ENCODE results near the gene BACH2. TPM values are rescaled to one million over a fixed set of nuclear protein-coding genes. Genes with fewer than 3 reads are reported as not detected.
"Not testable (repeated sequence)": the region's sequence is repeated elsewhere in the genome, so short reads cannot be mapped to it uniquely, and the experiment has no call there.

The BACH2 gene
- total and polyA plus RNA-seq, 2 experiments from 2014 or later, result 5.4 to 5.6 TPM

- no peak for DNase-seq (ENCODE audit: low read depth in 1 of 2, low spot score in 1 of 2)
- H3K9me3 ChIP-seq (ENCODE audit: low read depth), result no peaks in the 10 kb centered on the region
- no peak overlapping the region for H3K27ac ChIP-seq
- TF ChIP-seq CTCF (IDR thresholded peaks at IDR 0.05; ENCODE audit: low read depth, low read length), result no peak
- H3K4me3 ChIP-seq, result no peak overlapping the region
- no peaks in the 10 kb centered on the region for H3K36me3 ChIP-seq
- no peaks in the 10 kb centered on the region for H3K4me1 ChIP-seq (ENCODE audit: low read depth)
- H3K27me3 ChIP-seq, result no peaks in the 10 kb centered on the region
These were observed 261.5 kb downstream of the BACH2 start for GRCh38 chr6:90035047-90035723.

GRCh38 chr6:90033746-90034271, 262.8 kb downstream of the BACH2 start:
- no peaks in the 10 kb centered on the region for H3K4me1 ChIP-seq (ENCODE audit: low read depth)
- no peak for TF ChIP-seq CTCF (IDR thresholded peaks at IDR 0.05; ENCODE audit: low read depth, low read length)
- H3K27ac ChIP-seq, result no peak overlapping the region
- no peaks in the 10 kb centered on the region for H3K36me3 ChIP-seq
- H3K27me3 ChIP-seq, result no peaks in the 10 kb centered on the region
- H3K9me3 ChIP-seq (ENCODE audit: low read depth), result no peaks in the 10 kb centered on the region
- no peak for DNase-seq (ENCODE audit: low read depth in 1 of 2, low spot score in 1 of 2)
- H3K4me3 ChIP-seq, result no peak overlapping the region

- not testable (repeated sequence) for H3K27ac ChIP-seq; H3K4me1 ChIP-seq (ENCODE audit: low read depth); H3K4me3 ChIP-seq; H3K36me3 ChIP-seq; DNase-seq (ENCODE audit: low read depth in 1 of 2, low spot score in 1 of 2); H3K27me3 ChIP-seq; H3K9me3 ChIP-seq (ENCODE audit: low read depth)
These were observed 264.0 kb downstream of the BACH2 start for GRCh38 chr6:90032489-90033212.

GRCh38 chr6:90028995-90029635, 267.5 kb downstream of the BACH2 start:
- Histone ChIP-seq H3K27me3 (no peaks in the 10 kb centered on the region), H3K4me3 (no peak overlapping the region), H3K4me1 (ENCODE audit: low read depth) (no peaks in the 10 kb centered on the region), H3K9me3 (ENCODE audit: low read depth) (no peaks in the 10 kb centered on the region), H3K27ac (no peak overlapping the region), H3K36me3 (no peaks in the 10 kb centered on the region)
- DNase-seq (ENCODE audit: low read depth in 1 of 2, low spot score in 1 of 2), result no peak
- TF ChIP-seq CTCF (IDR thresholded peaks at IDR 0.05; ENCODE audit: low read depth, low read length), result no peak

- no peak for DNase-seq (ENCODE audit: low read depth in 1 of 2, low spot score in 1 of 2)
- Histone ChIP-seq H3K9me3 (ENCODE audit: low read depth) (no peaks in the 10 kb centered on the region), H3K4me3 (no peak overlapping the region), H3K27ac (no peak overlapping the region), H3K27me3 (no peaks in the 10 kb centered on the region), H3K4me1 (ENCODE audit: low read depth) (no peaks in the 10 kb centered on the region), H3K36me3 (no peaks in the 10 kb centered on the region)
- no peak for TF ChIP-seq CTCF (IDR thresholded peaks at IDR 0.05; ENCODE audit: low read depth, low read length)
These were observed 268.4 kb downstream of the BACH2 start for GRCh38 chr6:90028066-90028778.
